GM19035 (cell line): Measurements from ENCODE around the gene MSRB1.
"Not testable (repeated sequence)": the region's sequence is repeated elsewhere in the genome, so short reads cannot be mapped to it uniquely, and the experiment has no call there.

ENCODE experiments used
- ATAC-seq: cut with Tn5 transposase; IDR thresholded peaks from one replicate; pipeline ENCODE4 v1.9.1; 2021; ENCODE audit not compliant: unreplicated experiment

MSRB1 gene

GRCh38 chr16:1903845-1904840, 38.9 kb downstream of the MSRB1 start:
- no peak for ATAC-seq

- no peak for ATAC-seq
Measured at GRCh38 chr16:1903220-1903574, 39.8 kb downstream of the MSRB1 start.

- ATAC-seq = no peak
Measured at GRCh38 chr16:1902547-1903219, 40.3 kb downstream of the MSRB1 start.

- no peak for ATAC-seq
Measured at GRCh38 chr16:1900452-1900774, 42.6 kb downstream of the MSRB1 start.

GRCh38 chr16:1899641-1900451, 43.2 kb downstream of the MSRB1 start:
- ATAC-seq = no peak

- not testable (repeated sequence) for ATAC-seq
Measured at GRCh38 chr16:1897692-1898091, 45.3 kb downstream of the MSRB1 start.

- no peak for ATAC-seq
Measured at GRCh38 chr16:1895949-1896675, 46.9 kb downstream of the MSRB1 start.

- ATAC-seq = no peak
Measured at GRCh38 chr16:1895068-1895467, 47.9 kb downstream of the MSRB1 start.

- ATAC-seq = no peak
Measured at GRCh38 chr16:1890708-1891050, 52.3 kb downstream of the MSRB1 start.

- no peak for ATAC-seq
Measured at GRCh38 chr16:1890024-1890707, 52.8 kb downstream of the MSRB1 start.
